ENCODE measurements around the gene CHMP1A.

- no peak for TF ChIP-seq POLR2A (IDR thresholded peaks at IDR 0.05; ENCODE audit: low read length)
- TF ChIP-seq GATA1 (IDR thresholded peaks at IDR 0.05; ENCODE audit: low read depth, low read length), result no peak
These were observed 42.7 kb upstream of the CHMP1A start for GRCh38 chr16:89700100-89700648.
